K562 (cell line): ENCODE results near the gene GLG1. TPM values are rescaled to one million over a fixed set of nuclear protein-coding genes. Genes with fewer than 3 reads are reported as not detected.

Experiments
- ATAC-seq: fragments of 200-7000 bp; cut with Tn5 transposase; 3 replicates; pipeline ENCODE4 v1.9.1; 2020; ENCODE audit warnings: moderate library complexity
- BruUV-seq: library from RNA; stranded (reverse); fragments of 400-500 nt; replicated peaks from 2 replicates; lab custom pipeline; 2021; lab: Mats Ljungman, UMichigan
- CTCF ChIA-PET: fragments of 300-600 bp; formaldehyde crosslinking; extraction: SDS; loops from one replicate; lab custom pipeline; 2021; ENCODE audit warnings: low intra/inter-chr PET ratio; lab: Yijun Ruan, JAX
- POLR2A ChIA-PET: fragments of 300-600, 350-650 bp; sonication (Branson Sonifier 250); formaldehyde crosslinking; extraction: SDS; loops from one replicate; lab custom pipeline; 2021; ENCODE audit warnings: antibody characterized with exemption, inconsistent platforms; lab: Yijun Ruan, JAX
- DNase-seq, 4 experiments: peaks; one replicate each; pipeline versions ENCODE4 v3.0.0 to v3.0.0-alpha.2; 2011 to 2018; ENCODE audit warnings: low spot score in 3 of 4, mixed read lengths in 3 of 4; ENCODE audit errors: extremely low read depth in 1 of 4
- FAIRE-seq: peaks from 2 replicates; lab custom pipeline; 2011; peaks lifted over from hg19 to GRCh38; lab: Jason Lieb, UNC
- H2AFZ ChIP-seq: 2 replicates; pipeline ENCODE4 v1.6.0; 2011; ENCODE audit warnings: low read depth, low read length, control low read depth, inconsistent platforms
- H3K27ac ChIP-seq: fragments of 200-600 bp; 3 replicates; pipeline ENCODE4 v1.8.0; 2011; ENCODE audit warnings: low read depth, mild to moderate bottlenecking, control low read depth, inconsistent platforms, low read length, moderate library complexity, mixed read lengths; ENCODE audit errors: extremely low read depth
- H3K27me3 ChIP-seq, 2 experiments: fragments of 300-600 bp in 1 of 2; 2 replicates in 1 of 2; 3 replicates in 1 of 2; pipeline versions ENCODE4 v1.6.0 to v1.8.0; 2011; ENCODE audit warnings: inconsistent platforms in 2 of 2, low read length in 2 of 2, mild to moderate bottlenecking in 1 of 2, mixed read lengths in 1 of 2, moderate library complexity in 1 of 2; ENCODE audit not compliant: control insufficient read depth in 2 of 2, insufficient read depth in 2 of 2
- H3K36me3 ChIP-seq: fragments of 300-600 bp; 3 replicates; pipeline ENCODE4 v1.8.0; 2011; ENCODE audit warnings: mild to moderate bottlenecking, low read length, inconsistent platforms; ENCODE audit not compliant: control insufficient read depth, insufficient read depth
- H3K4me1 ChIP-seq, 2 experiments: fragments of 200-600 bp in 1 of 2; replicated peaks in 1 of 2; 2 replicates in 1 of 2; 3 replicates in 1 of 2; pipeline versions ENCODE4 v1.5.1 to v1.8.0; 2011; ENCODE audit warnings: inconsistent platforms in 2 of 2, low read length in 2 of 2, mild to moderate bottlenecking in 1 of 2, mixed read lengths in 1 of 2, moderate library complexity in 1 of 2; ENCODE audit not compliant: control insufficient read depth in 2 of 2, insufficient read depth in 2 of 2
- H3K4me2 ChIP-seq: 2 replicates; pipeline ENCODE4 v1.6.1; 2011; ENCODE audit warnings: low read length, control low read depth, inconsistent platforms, mixed read lengths; ENCODE audit not compliant: insufficient read depth
- H3K4me3 ChIP-seq: fragments of 200-600 bp; sonication (generic), shearing (Covaris generic); 2 replicates; pipeline ENCODE4 v1.5.1; 2016; ENCODE audit warnings: control low read depth, inconsistent platforms
- H3K79me2 ChIP-seq: fragments of 200-600 bp; 3 replicates; pipeline ENCODE4 v1.8.0; 2011; ENCODE audit warnings: low read length, inconsistent platforms; ENCODE audit not compliant: control insufficient read depth, insufficient read depth
- H3K9ac ChIP-seq, 2 experiments: 2 replicates each; pipeline versions ENCODE4 v1.6.0 to v1.6.1; 2011; ENCODE audit warnings: low read depth in 2 of 2, low read length in 2 of 2, control low read depth in 1 of 2, inconsistent platforms in 1 of 2, mild to moderate bottlenecking in 1 of 2, mixed read lengths in 1 of 2; ENCODE audit not compliant: insufficient read depth in 1 of 2
- H3K9me1 ChIP-seq: one replicate; pipeline ENCODE4 v1.6.0; 2011; ENCODE audit warnings: inconsistent platforms, mild to moderate bottlenecking, low read length, moderate library complexity; ENCODE audit not compliant: control insufficient read depth, insufficient read depth
- H3K9me3 ChIP-seq: replicated peaks from 2 replicates; pipeline ENCODE4 v1.5.1; 2011; ENCODE audit warnings: low read depth, low read length, inconsistent platforms; ENCODE audit not compliant: control insufficient read depth, insufficient read depth
- H4K20me1 ChIP-seq: replicated peaks from 2 replicates; pipeline ENCODE4 v1.6.1; 2011; ENCODE audit warnings: low read length, inconsistent platforms, mixed read lengths; ENCODE audit not compliant: control insufficient read depth, insufficient read depth
- ARNT ChIP-seq, 2 experiments: fragments of 450-650 bp; IDR thresholded peaks; 2 replicates each; pipeline ENCODE4 v1.6.1; 2016; ENCODE audit warnings: mild to moderate bottlenecking in 1 of 2
- BRD4 ChIP-seq: fragments of 200-600 bp; sonication (generic); IDR thresholded peaks from 2 replicates; pipeline ENCODE4 v1.6.1; 2017; ENCODE audit warnings: inconsistent platforms
- CBFA2T2 ChIP-seq: fragments of 450-650 bp; conservative IDR thresholded peaks from 2 replicates; pipeline ENCODE4 v1.6.1; 2017; ENCODE audit warnings: mild to moderate bottlenecking
- CEBPB ChIP-seq: fragments of 450-650 bp; IDR thresholded peaks from 2 replicates; pipeline ENCODE4 v1.6.1; 2016; ENCODE audit warnings: missing genetic modification characterization, missing compliant biosample characterization
- ELF1 ChIP-seq: fragments of 200-800 bp; sonication (Bioruptor generic); IDR thresholded peaks from 2 replicates; pipeline ENCODE4 v1.6.1; 2016; ENCODE audit warnings: missing genetic modification characterization, missing compliant biosample characterization
- ELF2 ChIP-seq: fragments of 250-450 bp; sonication (Bioruptor Pico); IDR thresholded peaks from 2 replicates; pipeline ENCODE4 v1.5.0; 2021; ENCODE audit warnings: mild to moderate bottlenecking
- EWSR1 ChIP-seq: fragments of 450-650 bp; IDR thresholded peaks from 2 replicates; pipeline ENCODE4 v1.6.1; 2018; ENCODE audit warnings: borderline replicate concordance, mild to moderate bottlenecking, low read depth, moderate library complexity; ENCODE audit not compliant: partially characterized antibody
- FOXP1 ChIP-seq: sonication (generic); formaldehyde crosslinking; IDR thresholded peaks from 2 replicates; pipeline ENCODE4 v1.8.0; 2022; ENCODE audit warnings: mild to moderate bottlenecking, missing genetic modification reagents
- HDAC8 ChIP-seq: fragments of 450-650 bp; IDR thresholded peaks from 2 replicates; pipeline ENCODE4 v1.6.1; 2016; ENCODE audit warnings: mild to moderate bottlenecking, missing genetic modification characterization, moderate library complexity, missing compliant biosample characterization
- LARP7 ChIP-seq: fragments of 450-650 bp; IDR thresholded peaks from 2 replicates; pipeline ENCODE4 v1.6.1; 2016
- NR2C2 ChIP-seq, 2 experiments: fragments of 200-800 bp in 1 of 2; sonication (Bioruptor generic) in 1 of 2; sonication (generic) in 1 of 2; formaldehyde crosslinking in 1 of 2; IDR thresholded peaks; 2 replicates each; pipeline versions ENCODE4 v1.6.1 to v1.8.0; 2016 to 2022; ENCODE audit warnings: mild to moderate bottlenecking in 1 of 2, missing compliant biosample characterization in 1 of 2, missing genetic modification characterization in 1 of 2, missing genetic modification reagents in 1 of 2
- SIN3A ChIP-seq, 2 experiments: fragments of 150-350 bp in 1 of 2; IDR thresholded peaks; 2 replicates each; pipeline ENCODE4 v1.6.1; 2011 to 2016; ENCODE audit warnings: borderline replicate concordance in 2 of 2, low read depth in 2 of 2, low read length in 2 of 2, mild to moderate bottlenecking in 2 of 2, moderate library complexity in 2 of 2; ENCODE audit not compliant: control insufficient read depth in 1 of 2
- SMAD4 ChIP-seq: fragments of 250-450 bp; sonication (Bioruptor Pico); conservative IDR thresholded peaks from 2 replicates; pipeline ENCODE4 v1.8.0; 2021; ENCODE audit warnings: inconsistent platforms, mild to moderate bottlenecking, moderate library complexity
- SP2 ChIP-seq: IDR thresholded peaks from 2 replicates; pipeline ENCODE4 v1.6.1; 2011; ENCODE audit warnings: mild to moderate bottlenecking, low read depth, low read length, moderate library complexity; ENCODE audit not compliant: poor library complexity, severe bottlenecking; ENCODE audit errors: extremely low read depth
- TARDBP ChIP-seq: fragments of 450-650 bp; IDR thresholded peaks from 2 replicates; pipeline ENCODE4 v1.6.1; 2016
- TBP ChIP-seq: optimal IDR thresholded peaks from 2 replicates; pipeline ENCODE3; 2011; ENCODE audit warnings: low read depth, low read length, improper control_type of control experiment
- U2AF1 ChIP-seq: fragments of 200-400 bp; formaldehyde crosslinking; optimal IDR thresholded peaks from 2 replicates; pipeline ENCODE3; 2017; ENCODE audit warnings: mild to moderate bottlenecking, low read depth, low read length, moderate library complexity
- ZNF280A ChIP-seq: fragments of 450-650 bp; IDR thresholded peaks from 2 replicates; pipeline ENCODE4 v1.6.1; 2018; ENCODE audit warnings: mild to moderate bottlenecking, low read depth; ENCODE audit not compliant: partially characterized antibody
- ZNF354B ChIP-seq: fragments of 250-450 bp; sonication (Bioruptor Pico); IDR thresholded peaks from 2 replicates; pipeline ENCODE4 v1.4.0; 2020
- ZNF395 ChIP-seq: fragments of 200-800 bp; sonication (Bioruptor generic); IDR thresholded peaks from 2 replicates; pipeline ENCODE4 v1.6.1; 2017; ENCODE audit warnings: missing genetic modification characterization, missing compliant biosample characterization
- ZNF717 ChIP-seq: fragments of 250-450 bp; sonication (Bioruptor Pico); IDR thresholded peaks from 2 replicates; pipeline ENCODE4 v1.5.0; 2021
- WGBS: fragments of 100-300 bp; shearing (Covaris generic); methylation state at CpG from one replicate; pipeline ENCODE4 v1.1.6; 2016; ENCODE audit warnings: low coverage, mixed read lengths; ENCODE audit not compliant: insufficient coverage; ENCODE audit errors: missing lambda C conversion rate; 5-methylcytosine and 5-hydroxymethylcytosine counted together
- in situ Hi-C: fragments of 300-500 bp; cut with MboI; formaldehyde crosslinking; loops from 4 replicates; pipeline ENCODE4 v1.15.0; 2018; ENCODE audit warnings: inconsistent platforms, mixed read lengths
- intact Hi-C: fragments of 100-400 bp; cut with micrococcal nuclease; formaldehyde crosslinking; loops from 2 replicates; pipeline ENCODE4 v1.14.2; 2022
- polyA plus RNA-seq, 8 experiments: library from polyadenylated mRNA; depleted of rRNA in 4 of 8; stranded (reverse) in 5 of 8; unstranded in 3 of 8; fragments of >200 nt; fragmentation: Nextera tagmentation in 2 of 8; fragmentation: Illumina TruSeq in 1 of 8; extraction: Ambion mirVana in 2 of 8; extraction: Trizol in 1 of 8; gene quantifications; 2 replicates each; pipeline versions ENCODE4 v1.2.1 to v1.2.3, GENCODE V29; 2011 to 2014; ENCODE audit warnings: inconsistent platforms in 1 of 8, missing spikeins in 1 of 8
- total RNA-seq, 7 experiments: library from RNA; depleted of rRNA in 6 of 7; stranded (reverse); fragments of >200 nt in 6 of 7; fragmentation: Illumina TruSeq in 2 of 7; extraction: Trizol in 2 of 7; gene quantifications; 2 replicates each; pipeline versions ENCODE4 v1.2.1 to v1.2.3, GENCODE V29; 2011 to 2021; ENCODE audit warnings: low replicate concordance in 1 of 7

Gene GLG1
- total and polyA plus RNA-seq, 9 of the 15 experiments (the other 6 are each of a cell fraction or from before 2014, with no cell fraction given): 6.2 to 36.0 (median 23.6) TPM

GRCh38 chr16:74582970-74583369, 23.9 kb downstream of the GLG1 start (continued):
- TF ChIP-seq ZNF395 (no peak), ZNF354B (CRISPR knock-in tag) (no peak), TBP (no peak)

- TF ChIP-seq LARP7 (no peak), CBFA2T2 (no peak), SMAD4 (no peak), ZNF280A (no peak), SP2 (no peak), BRD4 (no peak), ARNT (IDR thresholded peaks at IDR 0.05) (no peak), EWSR1 (no peak), SIN3A (IDR thresholded peaks at IDR 0.05; ENCODE audit: borderline replicate concordance in 2 of 2, control insufficient read depth in 1 of 2, low read depth in 2 of 2, low read length in 2 of 2) (no peak), FOXP1 (CRISPR knock-in tag) (no peak), ELF2 (CRISPR knock-in tag) (no peak), ELF1 (no peak), TARDBP (no peak), ZNF717 (CRISPR knock-in tag) (no peak), U2AF1 (no peak), HDAC8 (tag) (no peak), CEBPB (tag) (no peak), NR2C2 (CRISPR knock-in tag; IDR thresholded peaks at IDR 0.05) (no peak), NR2C2 (tag; IDR thresholded peaks at IDR 0.05) (no peak)
- Histone ChIP-seq H3K79me2 (peaks cover 62% of the 10 kb centered on the region), H3K9me3 (no peaks in the 10 kb centered on the region), H3K9me1 (no peaks in the 10 kb centered on the region), H3K4me1 (peaks cover 0 to 7% of the 10 kb centered on the region in 2 experiments; a peak in 3 of 5 replicates), H3K4me2 (no peak overlapping the region), H3K27ac (no peak overlapping the region), H4K20me1 (peaks cover 3% of the 10 kb centered on the region), H3K9ac (no peak overlapping the region), H3K27me3 (no peaks in the 10 kb centered on the region), H2AFZ (no peak overlapping the region), H3K36me3 (no peaks in the 10 kb centered on the region), H3K4me3 (no peak overlapping the region)
- no peak for ATAC-seq
- WGBS: 71% methylated on average over 3 of the region's 3 CpGs
- CTCF ChIA-PET: no interaction called here
- in situ Hi-C loops: no loop called here
- intact Hi-C loops: no loop called here
- BruUV-seq: no TSS peak
- no peak for FAIRE-seq
- DNase-seq: no peak
- POLR2A ChIA-PET: no interaction called here
These were observed 26.1 kb downstream of the GLG1 start for GRCh38 chr16:74580833-74581232.
